ENCODE results near the gene PLEKHO1. TPM values are rescaled to one million over a fixed set of nuclear protein-coding genes. Genes with fewer than 3 reads are reported as not detected.

Gene PLEKHO1
- total RNA-seq, 1 donor from 2014 or later, result 56.4 TPM

GRCh38 chr1:150150133-150151021, 661 bp downstream of the PLEKHO1 start:
- no peak for DNase-seq (ENCODE audit: low spot score)

- no peak for DNase-seq (ENCODE audit: low spot score)
These were observed 1.8 kb downstream of the PLEKHO1 start for GRCh38 chr1:150151291-150152181.

- DNase-seq (ENCODE audit: low spot score), result no peak
These were observed 2.4 kb downstream of the PLEKHO1 start for GRCh38 chr1:150152182-150152536.

GRCh38 chr1:150152772-150153456, 3.2 kb downstream of the PLEKHO1 start:
- DNase-seq (ENCODE audit: low spot score), result no peak

GRCh38 chr1:150154143-150154542, 4.4 kb downstream of the PLEKHO1 start:
- no peak for DNase-seq (ENCODE audit: low spot score)

- no peak for DNase-seq (ENCODE audit: low spot score)
These were observed 5.8 kb downstream of the PLEKHO1 start for GRCh38 chr1:150155413-150156071.

- no peak for DNase-seq (ENCODE audit: low spot score)
These were observed 7.3 kb downstream of the PLEKHO1 start for GRCh38 chr1:150156868-150157603.

GRCh38 chr1:150159550-150159949, 9.8 kb downstream of the PLEKHO1 start:
- no peak for DNase-seq (ENCODE audit: low spot score)

GRCh38 chr1:150160964-150161621, 11.4 kb downstream of the PLEKHO1 start:
- DNase-seq (ENCODE audit: low spot score), result no peak

- DNase-seq (ENCODE audit: low spot score), result no peak
These were observed 12.2 kb downstream of the PLEKHO1 start for GRCh38 chr1:150161747-150162581.

- no peak for DNase-seq (ENCODE audit: low spot score)
These were observed 12.8 kb downstream of the PLEKHO1 start for GRCh38 chr1:150162582-150162861.

- peak; percentile 91 for DNase-seq (ENCODE audit: low spot score)
These were observed 13.4 kb downstream of the PLEKHO1 start for GRCh38 chr1:150162862-150163706.

GRCh38 chr1:150164224-150164623, 14.5 kb downstream of the PLEKHO1 start:
- DNase-seq (ENCODE audit: low spot score), result no peak

- no peak for DNase-seq (ENCODE audit: low spot score)
These were observed 15.1 kb downstream of the PLEKHO1 start for GRCh38 chr1:150164779-150165178.

- no peak for DNase-seq (ENCODE audit: low spot score)
These were observed 16.2 kb downstream of the PLEKHO1 start for GRCh38 chr1:150165622-150166612.

GRCh38 chr1:150168960-150169601, 19.4 kb downstream of the PLEKHO1 start:
- DNase-seq (ENCODE audit: low spot score), result peak; percentile 58

- DNase-seq (ENCODE audit: low spot score), result no peak
These were observed 22.1 kb downstream of the PLEKHO1 start for GRCh38 chr1:150171801-150172200.

Data from mucosa of gallbladder (tissue), 1 donor.